DMS153 (cell line): Measurements from ENCODE around the gene HGF.
"Not testable (repeated sequence)": the region's sequence is repeated elsewhere in the genome, so short reads cannot be mapped to it uniquely, and the experiment has no call there.

Experiments used
- DNase-seq: peaks from one replicate; lab custom pipeline; 2025; lab: John Stamatoyannopoulos, UW

Gene HGF

DNA sequence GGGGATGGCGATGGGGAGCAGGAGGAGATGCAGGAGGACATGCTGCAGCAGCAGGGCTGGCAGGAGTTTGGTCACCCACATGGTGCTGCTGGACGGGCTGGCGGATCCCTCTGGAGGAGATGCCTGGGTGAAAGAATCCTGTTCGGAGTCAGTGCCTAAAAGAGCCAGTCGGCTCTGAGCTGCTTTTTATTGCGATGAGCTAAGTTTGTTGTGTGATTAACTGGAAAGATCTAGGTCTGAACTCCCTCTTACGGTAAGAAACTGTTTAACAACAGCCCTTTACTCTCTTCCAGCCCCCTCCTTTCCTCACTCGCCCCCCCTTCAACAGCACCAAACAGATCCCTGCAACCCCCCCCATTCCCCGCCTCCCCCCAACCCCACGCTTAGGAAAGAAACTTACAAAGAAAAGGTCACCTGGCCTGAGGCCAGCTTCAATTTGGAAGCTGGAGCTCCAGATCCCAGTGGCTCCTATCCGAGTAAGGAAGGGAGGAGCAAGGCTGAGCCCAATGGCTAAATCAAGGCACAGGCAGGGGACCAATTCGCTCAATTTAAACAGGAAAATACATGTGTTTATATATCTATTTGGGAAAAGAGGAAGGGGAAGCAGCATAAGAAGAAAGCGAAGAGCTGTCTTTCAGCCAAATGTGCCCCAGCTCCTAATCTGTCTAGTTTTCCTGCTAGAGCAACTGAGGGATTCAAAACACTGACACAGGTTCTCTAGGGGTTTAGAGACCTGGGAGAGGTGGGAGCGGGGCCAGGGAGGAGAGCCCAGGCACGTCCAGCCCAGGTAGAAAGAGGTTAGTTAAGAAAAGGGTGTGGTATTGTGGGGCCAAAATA is at the start of gene HGF:
TSS of gene HGF (minus strand) at position 157 of the 837 bp plus-strand sequence. CDS start at position 81, 76 bp downstream.
- no peak for DNase-seq

DNA sequence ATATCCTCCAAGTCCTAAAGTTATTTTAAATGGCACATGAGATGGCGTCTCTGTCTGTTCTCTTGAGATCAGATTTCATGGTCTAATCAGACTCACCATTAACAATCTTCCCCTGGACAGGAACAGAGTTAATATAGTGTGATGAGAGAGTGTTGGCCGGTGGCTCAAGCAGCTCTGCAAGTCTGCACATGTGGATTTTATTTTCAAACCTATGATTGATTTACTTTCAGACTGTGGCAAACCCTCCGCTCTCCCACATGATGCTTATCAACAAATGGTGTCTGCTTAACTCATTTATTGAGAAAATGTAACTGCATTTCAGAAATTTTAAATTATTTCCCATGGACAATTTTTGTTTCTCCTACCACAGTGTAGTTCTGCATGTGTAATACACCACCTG is 46.5 kb upstream of the HGF start:
- DNase-seq: no peak

DNA sequence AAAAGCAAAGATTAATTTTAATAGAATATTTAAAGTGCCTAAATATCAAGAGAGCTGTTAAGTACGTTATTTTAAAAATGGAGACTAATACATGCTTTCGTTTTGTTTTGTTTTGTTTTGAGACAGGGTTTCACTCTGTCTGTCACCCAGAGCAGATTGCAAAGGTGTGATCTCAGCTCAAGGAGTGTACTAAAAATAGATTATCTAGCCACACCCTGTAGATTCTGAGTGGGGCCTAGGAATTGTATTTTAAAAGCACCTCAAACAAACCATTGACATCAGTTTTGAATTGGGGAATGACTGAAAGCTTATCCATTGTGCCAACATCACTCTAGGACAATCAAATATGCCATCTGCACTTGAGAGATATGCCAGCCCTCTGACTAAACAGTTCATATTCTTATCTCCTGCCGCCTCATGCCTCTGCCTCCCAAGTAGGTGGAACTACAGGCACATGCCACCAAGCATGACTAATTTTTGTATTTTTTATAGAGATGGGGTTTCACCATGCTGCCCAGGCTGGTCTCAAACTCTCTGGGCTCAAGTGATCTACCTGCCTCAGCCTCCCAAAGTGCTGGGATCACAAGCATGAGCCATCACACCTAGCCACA is 43.1 kb upstream of the HGF start:
- DNase-seq: not testable (repeated sequence)

DNA sequence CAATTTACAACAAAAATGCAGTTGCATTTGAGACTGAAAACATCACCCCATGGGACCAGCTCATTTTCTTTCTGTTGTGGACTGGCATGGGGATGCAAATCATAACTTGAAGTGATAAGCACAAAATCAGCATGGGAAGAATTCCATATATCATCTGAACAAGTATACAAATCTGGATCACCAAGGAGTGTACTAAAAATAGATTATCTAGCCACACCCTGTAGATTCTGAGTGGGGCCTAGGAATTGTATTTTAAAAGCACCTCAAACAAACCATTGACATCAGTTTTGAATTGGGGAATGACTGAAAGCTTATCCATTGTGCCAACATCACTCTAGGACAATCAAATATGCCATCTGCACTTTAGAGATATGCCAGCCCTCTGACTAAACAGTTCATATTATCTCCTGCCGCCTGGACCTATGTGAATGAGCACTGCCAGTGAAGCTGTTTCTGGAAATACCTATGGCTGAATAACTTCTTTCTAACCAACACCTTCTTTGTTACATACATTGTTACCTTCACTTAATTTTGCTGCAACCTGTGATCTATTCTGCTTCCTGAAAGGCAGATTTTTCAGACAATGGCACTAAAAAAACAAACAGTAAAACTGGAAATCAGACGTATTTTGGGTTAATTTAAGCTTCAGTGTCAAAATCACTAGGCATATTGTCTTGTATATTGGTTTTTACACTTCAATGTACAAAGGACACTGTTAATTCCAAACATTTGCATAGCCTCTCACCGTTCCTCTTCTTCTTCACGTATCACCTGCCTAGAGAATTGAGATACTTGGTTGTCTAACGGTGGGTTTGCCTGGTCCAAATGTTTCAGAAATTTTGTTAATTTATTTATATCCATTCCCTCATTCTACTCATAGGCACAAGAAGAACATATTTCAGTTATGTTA is 42.4 kb upstream of the HGF start:
- no peak for DNase-seq

DNA sequence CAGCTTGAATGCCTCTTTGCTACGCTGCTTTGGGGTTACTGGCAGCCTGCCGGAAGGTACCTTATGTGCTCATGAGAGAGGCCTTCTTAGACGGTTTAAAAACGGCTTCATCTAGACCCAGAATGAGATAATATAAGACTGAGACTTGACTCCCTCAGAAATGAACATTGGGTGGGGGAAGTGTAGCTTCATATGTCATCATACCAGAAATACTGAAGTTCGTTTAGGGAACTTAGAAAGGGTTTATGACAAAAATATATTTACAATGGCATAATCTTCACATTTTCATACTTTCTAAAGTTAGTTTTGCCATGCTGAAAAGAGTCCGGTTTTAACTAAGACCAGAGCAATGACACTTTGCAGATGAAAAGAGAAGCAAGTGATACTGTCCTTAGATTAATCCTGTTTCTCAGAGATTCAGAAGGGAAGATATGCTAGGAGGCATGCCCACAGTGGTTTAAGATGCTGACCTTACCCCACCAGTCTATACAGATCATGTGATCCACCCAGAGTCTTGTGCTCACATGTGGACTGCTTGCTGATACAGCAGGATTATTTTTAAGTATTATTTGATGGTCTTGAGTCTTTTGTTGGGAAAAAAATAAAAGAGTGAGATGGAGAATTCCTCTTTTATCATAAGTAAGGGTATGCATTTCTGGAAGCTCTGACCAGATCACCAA is 40.8 kb upstream of the HGF start:
- no peak for DNase-seq

GRCh38 chr7:81808310-81808709 is 38.5 kb upstream of the HGF start:
- DNase-seq: not testable (repeated sequence)

- peak; percentile 48 for DNase-seq
Measured at GRCh38 chr7:81803267-81803666, 33.4 kb upstream of the HGF start.

DNA sequence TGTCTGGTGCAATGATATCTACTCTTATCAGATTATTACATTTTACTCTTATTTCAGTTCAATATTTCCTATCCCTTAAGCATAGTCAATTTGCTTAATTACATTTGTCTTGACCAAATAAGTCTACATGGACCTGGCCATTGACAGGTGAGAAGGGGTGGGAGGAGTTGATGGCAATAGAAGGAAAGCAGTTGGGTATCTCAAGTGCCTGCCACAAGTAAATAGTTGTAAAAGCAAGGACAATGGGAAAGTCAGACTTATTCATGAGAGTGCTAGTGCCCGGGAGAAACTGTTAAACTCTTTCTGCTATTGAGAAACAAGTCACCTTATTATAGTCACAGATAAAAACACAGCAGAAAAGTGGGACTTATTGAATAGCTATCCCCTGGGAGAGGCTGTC is 32.4 kb upstream of the HGF start:
- peak; percentile 64 for DNase-seq

GRCh38 chr7:81801532-81801931 is 31.7 kb upstream of the HGF start:
- no peak for DNase-seq

- DNase-seq: no peak
Measured at GRCh38 chr7:81791568-81792518, 22.0 kb upstream of the HGF start.

DNA sequence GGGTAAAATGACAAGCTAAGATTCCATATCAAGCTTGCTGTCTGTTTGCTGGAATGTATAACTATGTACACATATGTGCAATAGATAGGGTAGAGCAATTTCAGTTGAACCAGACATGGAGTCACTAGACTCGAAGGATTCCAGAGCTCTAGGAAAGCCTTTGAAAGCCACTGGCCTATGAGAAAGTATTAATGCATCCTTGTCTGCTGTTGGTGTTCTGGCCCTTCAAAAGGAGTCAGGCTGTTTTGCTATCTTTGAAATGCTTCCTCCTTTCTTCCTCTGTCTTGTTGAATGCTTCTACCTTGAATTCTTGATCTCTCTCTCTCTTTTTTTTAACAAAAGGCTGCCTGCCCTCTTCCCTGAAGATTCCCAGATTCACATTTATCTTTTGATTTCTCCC is 20.8 kb upstream of the HGF start:
- DNase-seq: no peak

GRCh38 chr7:81790120-81790500 is 20.3 kb upstream of the HGF start:
- no peak for DNase-seq

- no peak for DNase-seq
Measured at GRCh38 chr7:81789406-81790119, 19.7 kb upstream of the HGF start.

DNA sequence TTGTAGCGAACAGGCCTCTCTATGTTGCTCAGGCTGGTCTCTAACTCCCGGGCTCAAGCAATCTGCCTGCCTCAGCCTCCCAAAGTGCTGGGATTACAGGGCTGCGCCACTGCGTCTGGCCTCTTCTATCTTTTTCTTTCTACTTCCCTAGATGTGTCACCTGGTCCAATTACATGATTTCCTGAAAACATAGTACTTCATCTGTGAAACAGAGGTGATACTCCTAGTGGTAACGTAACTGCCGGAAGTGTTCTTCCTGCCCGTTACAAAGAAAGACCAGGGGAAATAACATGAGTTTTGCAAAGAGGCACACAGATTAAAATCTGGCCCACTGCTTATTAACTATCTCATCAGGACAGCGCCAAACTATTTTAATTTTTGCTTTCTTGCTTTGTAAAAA is 18.4 kb upstream of the HGF start:
- no peak for DNase-seq

DNA sequence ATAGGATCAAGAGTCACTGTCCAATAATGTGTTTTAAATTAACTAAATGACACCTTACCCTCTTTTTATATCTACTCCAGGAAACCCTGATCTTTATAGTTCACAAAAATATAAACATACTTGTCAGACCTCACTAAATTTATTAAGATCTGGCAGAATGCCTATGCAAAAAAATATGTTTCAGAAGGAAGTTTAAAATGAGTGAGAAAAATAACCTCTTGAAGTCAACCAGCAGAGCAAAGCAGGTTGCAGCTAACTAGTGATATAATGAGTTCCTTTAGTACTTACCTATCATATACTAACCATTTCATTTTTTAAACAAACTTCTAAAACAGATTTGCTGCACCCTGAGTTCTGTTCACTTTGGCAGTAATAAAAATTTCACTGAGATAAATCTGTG is 14.0 kb upstream of the HGF start:
- DNase-seq: no peak

- DNase-seq: no peak
Measured at GRCh38 chr7:81780914-81781693, 11.3 kb upstream of the HGF start.

DNA sequence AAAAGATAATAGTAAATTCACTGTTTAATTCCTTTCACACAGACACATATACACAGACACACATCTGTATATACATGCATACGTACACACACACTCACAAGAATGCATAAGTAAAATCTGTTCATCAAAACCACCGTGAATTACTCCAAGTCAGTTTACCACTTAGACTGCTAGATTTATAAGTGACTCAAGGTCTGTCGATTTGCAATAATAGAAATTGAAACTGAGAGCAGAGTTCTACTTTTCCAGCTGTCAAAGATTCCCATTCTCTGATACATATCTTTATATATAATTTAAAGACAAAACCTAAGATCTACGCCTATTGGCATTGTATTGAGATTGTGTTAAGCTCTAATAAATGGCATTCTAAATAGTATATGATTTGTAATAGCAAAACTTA is 9.9 kb upstream of the HGF start:
- DNase-seq: no peak

- DNase-seq: no peak
Measured at GRCh38 chr7:81777697-81778096, 7.8 kb upstream of the HGF start.

GRCh38 chr7:81776948-81777630 is 7.2 kb upstream of the HGF start:
- no peak for DNase-seq
